ENCODE measurements around the gene ACOX3. TPM values are rescaled to one million over a fixed set of nuclear protein-coding genes. Genes with fewer than 3 reads are reported as not detected.

Gene ACOX3
- total and polyA plus RNA-seq, 2 of the 8 experiments (the other 6 are each of a cell fraction or from before 2014, with no cell fraction given) = 2.5 to 9.9 TPM

DNA sequence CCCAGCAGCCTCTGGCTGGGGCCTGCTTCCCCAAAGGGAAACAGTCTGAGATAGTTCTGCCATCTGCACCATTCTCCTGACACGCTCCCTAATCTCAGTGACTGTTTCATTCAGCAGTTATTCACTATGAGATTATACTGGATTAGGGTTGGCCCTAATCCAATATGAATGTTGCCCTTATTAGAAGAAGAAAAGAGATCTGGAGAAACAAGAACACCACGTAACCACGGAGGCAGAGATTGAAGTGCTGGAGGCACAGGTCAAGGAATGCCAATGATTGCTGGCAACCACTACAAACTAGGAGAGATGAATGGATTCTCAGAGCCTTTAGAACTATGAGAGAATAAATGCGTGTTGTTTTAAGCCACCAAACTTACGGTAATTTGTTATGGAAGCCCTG lies 7.4 kb downstream of the ACOX3 start (continued):
- TF ChIP-seq BRCA1 (IDR thresholded peaks at IDR 0.05; ENCODE audit: low read depth, low read length) = no peak
